Large intestine (tissue), 12 donors: ENCODE measurements around the gene KRTAP10-1. TPM values are rescaled to one million over a fixed set of nuclear protein-coding genes. Genes with fewer than 3 reads are reported as not detected.
"Not testable (repeated sequence)": the region's sequence is repeated elsewhere in the genome, so short reads cannot be mapped to it uniquely, and the experiment has no call there.

Experiments used
- DNase-seq, 2 donors: peaks; one replicate each; pipeline versions ENCODE4 v3.0.0 to v3.0.0-alpha.2; 2013
- H3K27ac ChIP-seq: one replicate; pipeline ENCODE4 v1.5.1; 2013; ENCODE audit warnings: low read length
- H3K27me3 ChIP-seq: 2 replicates; pipeline ENCODE4 v1.6.1; 2013; ENCODE audit warnings: low read length; ENCODE audit not compliant: control insufficient read depth, insufficient read depth
- H3K36me3 ChIP-seq: 2 replicates; pipeline ENCODE4 v1.6.1; 2013; ENCODE audit warnings: low read length; ENCODE audit not compliant: control insufficient read depth, insufficient read depth
- H3K4me1 ChIP-seq: one replicate; pipeline ENCODE4 v1.6.1; 2013; ENCODE audit warnings: low read length; ENCODE audit not compliant: control insufficient read depth, insufficient read depth
- H3K4me3 ChIP-seq: one replicate; pipeline ENCODE4 v1.5.1; 2013; ENCODE audit warnings: low read length
- H3K9me3 ChIP-seq: one replicate; pipeline ENCODE4 v1.6.1; 2013; ENCODE audit warnings: mild to moderate bottlenecking, low read depth, low read length, moderate library complexity; ENCODE audit not compliant: control insufficient read depth
- WGBS: methylation state at CpG from one replicate; pipeline ENCODE4 v1.1.5; 2013; ENCODE audit warnings: low lambda C conversion rate; ENCODE audit not compliant: insufficient coverage; 5-methylcytosine and 5-hydroxymethylcytosine counted together
- long read RNA-seq, 11 donors: transcript quantifications; one replicate each; lab custom pipeline, GENCODE V29; 2026
- polyA plus RNA-seq: library from polyadenylated mRNA; unstranded; fragments of 120-200 nt; gene quantifications from one replicate; pipeline ENCODE4 v1.2.1, GENCODE V29; 2013

The KRTAP10-1 gene
- not detected for polyA plus RNA-seq
- long read RNA-seq, donor 1: 0 reads
- long read RNA-seq, donor 2: 0 reads
- long read RNA-seq, donor 3: 0 reads
- long read RNA-seq, donor 4: 0 reads
- long read RNA-seq, donor 5: 0 reads
- long read RNA-seq, donor 6: 0 reads
- long read RNA-seq, donor 7: 0 reads
- long read RNA-seq, donor 8: 0 reads
- long read RNA-seq, donor 9: 0 reads
- long read RNA-seq, donor 10: 0 reads
- long read RNA-seq, donor 11: 0 reads

- no peak within 1 kb of the TSS for H3K4me3 ChIP-seq
- no CpG with 5 or more reads among the region's 21 CpGs for WGBS
These were observed at the start of gene KRTAP10-1 for GRCh38 chr21:44539991-44540666. TSS of gene KRTAP10-1 (minus strand) at chr21:44540195. CDS start at chr21:44540150, 45 bp downstream.

DNA sequence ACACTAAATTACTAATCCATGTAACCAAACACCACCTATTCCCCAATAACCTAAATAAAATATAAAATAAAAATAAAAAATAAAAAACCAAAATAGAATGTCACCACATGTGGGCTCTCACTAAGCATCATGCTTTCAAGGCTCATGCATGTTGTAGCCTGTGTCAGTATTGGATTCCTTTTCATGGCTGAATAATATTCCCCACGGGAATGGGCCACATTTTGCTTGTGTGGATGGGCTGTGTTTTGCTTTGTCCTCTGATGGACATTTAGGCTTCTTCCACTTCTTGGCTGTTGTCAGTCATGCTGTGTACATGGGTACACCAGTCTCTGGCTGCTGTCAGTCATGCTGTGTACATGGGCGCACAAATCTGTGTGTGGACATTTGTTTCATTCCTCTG, 49.1 kb upstream of the KRTAP10-1 start:
- Histone ChIP-seq H3K4me1 (no peaks in the 10 kb centered on the region), H3K27me3 (no peaks in the 10 kb centered on the region)
- WGBS: no CpG with 5 or more reads among the region's 2 CpGs

More at GRCh38 chr21:44539991-44540666, at the start of gene KRTAP10-1:
- H3K36me3 ChIP-seq: no peaks in the 10 kb centered on the region
- H3K27ac ChIP-seq: no peak within 1 kb of the TSS
- H3K4me1 ChIP-seq: no peaks in the 10 kb centered on the region
- H3K27me3 ChIP-seq: no peaks in the 10 kb centered on the region
- no peak for DNase-seq
- H3K9me3 ChIP-seq: peaks cover 5% of the 10 kb centered on the region

DNA sequence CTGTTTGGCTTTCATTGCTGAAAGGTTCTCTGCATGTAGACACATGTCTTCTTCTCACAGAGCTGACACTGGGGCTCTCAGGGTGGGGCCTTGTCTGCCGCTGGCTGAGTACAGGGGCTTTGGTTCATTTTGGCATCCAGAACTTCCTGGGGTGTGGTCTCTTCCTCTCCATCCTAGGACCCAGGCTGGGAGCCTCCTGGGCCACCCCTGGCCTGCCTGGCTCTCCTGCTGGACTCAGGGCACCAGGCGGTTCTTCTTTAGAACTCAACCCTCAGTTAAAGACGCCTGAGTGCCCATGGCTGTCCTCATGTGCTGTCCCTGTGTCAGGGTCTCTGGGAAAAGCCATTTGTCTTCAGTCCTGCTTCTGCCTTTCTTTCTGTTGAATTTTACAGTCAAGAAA, 45.9 kb upstream of the KRTAP10-1 start:
- Histone ChIP-seq H3K27me3 (no peaks in the 10 kb centered on the region), H3K36me3 (no peaks in the 10 kb centered on the region), H3K4me1 (no peaks in the 10 kb centered on the region), H3K27ac (no peak overlapping the region), H3K4me3 (no peak overlapping the region), H3K9me3 (peaks cover 9% of the 10 kb centered on the region)
- DNase-seq: no peak
- WGBS: no CpG with 5 or more reads among the region's 3 CpGs

More for the DNA sequence above, 49.1 kb upstream of the KRTAP10-1 start:
- Histone ChIP-seq H3K27ac (no peak overlapping the region), H3K4me3 (no peak overlapping the region), H3K9me3 (peaks cover 4% of the 10 kb centered on the region), H3K36me3 (no peaks in the 10 kb centered on the region)
- DNase-seq: no peak

- WGBS: 90% methylated on average over 2 of the region's 6 CpGs
- Histone ChIP-seq H3K4me1 (no peaks in the 10 kb centered on the region), H3K4me3 (no peak overlapping the region), H3K27me3 (no peaks in the 10 kb centered on the region), H3K9me3 (peaks cover 20% of the 10 kb centered on the region), H3K36me3 (no peaks in the 10 kb centered on the region), H3K27ac (no peak overlapping the region)
- no peak for DNase-seq
These were observed 43.8 kb upstream of the KRTAP10-1 start for GRCh38 chr21:44583800-44584147.

DNA sequence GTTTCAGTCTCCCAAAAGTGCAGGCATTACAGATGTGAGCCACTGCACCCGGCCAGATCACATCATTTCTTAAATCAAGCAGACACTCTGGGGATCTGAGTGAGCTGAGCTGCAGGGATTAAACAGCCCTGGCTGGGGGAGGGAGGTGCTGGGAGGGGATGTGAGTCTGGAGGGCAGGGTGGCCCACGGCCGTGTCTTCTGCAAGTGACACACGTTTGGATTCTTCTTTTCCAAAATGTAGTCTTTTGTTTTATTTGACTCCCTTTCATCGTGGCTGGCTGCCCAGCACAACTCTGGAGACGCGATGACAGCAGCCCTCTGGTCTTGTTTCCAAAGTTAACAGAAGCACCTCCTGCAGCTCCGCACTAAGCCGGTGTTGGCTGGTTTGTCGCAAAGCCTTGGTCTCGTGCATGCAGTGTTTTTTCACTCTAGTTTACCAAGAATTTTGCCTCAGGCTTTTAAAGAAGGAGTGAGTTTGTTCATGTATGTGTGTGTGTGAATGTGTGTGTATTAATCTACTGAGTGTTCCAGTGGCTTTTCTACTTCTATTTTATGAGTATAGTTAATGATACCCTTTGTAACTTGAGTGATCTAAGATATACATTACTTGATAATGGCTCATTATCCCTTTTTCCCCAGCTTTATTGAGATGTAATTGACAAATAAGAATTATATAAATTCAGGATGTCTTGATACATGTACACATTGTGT, 43.2 kb upstream of the KRTAP10-1 start:
- no peak for DNase-seq
- Histone ChIP-seq H3K27ac (no peak overlapping the region), H3K4me3 (no peak overlapping the region), H3K36me3 (no peaks in the 10 kb centered on the region), H3K4me1 (no peaks in the 10 kb centered on the region), H3K27me3 (no peaks in the 10 kb centered on the region), H3K9me3 (peaks cover 25% of the 10 kb centered on the region)
- no CpG with 5 or more reads among the region's 11 CpGs for WGBS

- no peaks in the 10 kb centered on the region for H3K36me3 ChIP-seq
- no peak overlapping the region for H3K27ac ChIP-seq
- H3K27me3 ChIP-seq: no peaks in the 10 kb centered on the region
- no peak for DNase-seq
- peaks cover 25% of the 10 kb centered on the region for H3K9me3 ChIP-seq
- H3K4me3 ChIP-seq: no peak overlapping the region
- whole genome bisulfite sequencing: no CpG with 5 or more reads among the region's 15 CpGs
- H3K4me1 ChIP-seq: no peaks in the 10 kb centered on the region
These were observed 42.1 kb upstream of the KRTAP10-1 start for GRCh38 chr21:44582055-44582454.

GRCh38 chr21:44581158-44581557, 41.2 kb upstream of the KRTAP10-1 start:
- no peaks in the 10 kb centered on the region for H3K27me3 ChIP-seq

DNA sequence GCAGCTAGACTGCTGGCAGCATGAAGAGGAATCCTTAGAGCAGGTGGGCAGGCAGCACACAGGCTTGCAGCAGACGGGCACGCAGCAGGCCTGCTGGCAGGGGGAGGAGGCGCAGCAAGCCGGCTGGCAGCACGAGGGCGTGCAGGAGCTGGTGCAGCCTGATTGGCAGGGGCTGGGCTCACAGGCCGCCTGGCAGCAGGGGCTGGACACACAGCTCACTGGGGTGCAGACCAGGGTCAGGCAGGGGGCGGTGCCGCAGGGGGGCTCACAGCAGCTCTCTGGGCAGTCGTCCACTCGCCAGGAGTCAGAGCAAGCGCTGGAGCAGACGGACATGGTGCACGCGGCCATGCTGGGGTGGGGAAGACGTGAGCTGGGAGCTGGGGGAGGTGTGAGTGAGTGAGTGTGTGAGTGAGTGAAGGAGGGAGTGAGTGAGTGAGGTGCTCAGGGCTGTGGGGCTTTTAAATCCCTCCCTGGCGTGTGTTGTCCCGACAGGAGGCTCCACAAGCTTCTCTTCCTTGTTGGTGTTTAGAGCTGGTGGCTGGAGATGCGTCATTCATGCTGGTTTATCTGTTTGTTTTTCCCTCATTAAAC, 40.3 kb upstream of the KRTAP10-1 start, which contains the start of gene KRTAP10-5:
KRTAP10-5 (minus strand) TSS at position 374 of the 591 bp plus-strand sequence; CDS start at position 348, 26 bp downstream.
- not testable (repeated sequence) for DNase-seq, H3K4me1 ChIP-seq
- no CpG with 5 or more reads among the region's 19 CpGs for WGBS

More at GRCh38 chr21:44581158-44581557, 41.2 kb upstream of the KRTAP10-1 start:
- Histone ChIP-seq H3K27ac (no peak overlapping the region), H3K4me1 (no peaks in the 10 kb centered on the region), H3K9me3 (peaks cover 25% of the 10 kb centered on the region), H3K36me3 (no peaks in the 10 kb centered on the region), H3K4me3 (no peak overlapping the region)
- no peak for DNase-seq
- WGBS: 97% methylated on average over 3 of the region's 3 CpGs

DNA sequence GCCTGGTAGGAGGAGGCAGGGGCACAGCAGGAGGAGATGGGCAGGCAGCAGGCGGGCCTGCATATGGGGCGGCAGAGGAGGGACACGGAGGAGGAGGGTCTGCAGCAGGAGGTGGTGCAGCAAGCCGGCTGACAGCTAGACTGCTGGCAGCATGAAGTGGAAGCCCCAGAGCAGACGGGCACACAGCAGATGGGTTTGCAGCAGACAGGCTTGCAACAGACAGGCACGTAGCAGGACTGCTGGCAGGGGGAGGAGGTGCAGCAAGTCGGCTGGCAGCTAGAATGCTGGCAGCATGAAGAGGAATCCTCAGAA, 39.8 kb upstream of the KRTAP10-1 start:
- H3K4me3 ChIP-seq: no peak overlapping the region
- no peaks in the 10 kb centered on the region for H3K36me3 ChIP-seq
- H3K4me1 ChIP-seq: no peaks in the 10 kb centered on the region
- no CpG with 5 or more reads among the region's 7 CpGs for WGBS
- H3K27ac ChIP-seq: no peak overlapping the region
- DNase-seq: no peak
- H3K9me3 ChIP-seq: peaks cover 21% of the 10 kb centered on the region
- no peaks in the 10 kb centered on the region for H3K27me3 ChIP-seq

More for the DNA sequence above, 40.3 kb upstream of the KRTAP10-1 start, which contains the start of gene KRTAP10-5:
- H3K36me3 ChIP-seq, H3K4me3 ChIP-seq, H3K27ac ChIP-seq, H3K27me3 ChIP-seq: not testable (repeated sequence)
- H3K9me3 ChIP-seq: peaks cover 21% of the 10 kb centered on the region

DNA sequence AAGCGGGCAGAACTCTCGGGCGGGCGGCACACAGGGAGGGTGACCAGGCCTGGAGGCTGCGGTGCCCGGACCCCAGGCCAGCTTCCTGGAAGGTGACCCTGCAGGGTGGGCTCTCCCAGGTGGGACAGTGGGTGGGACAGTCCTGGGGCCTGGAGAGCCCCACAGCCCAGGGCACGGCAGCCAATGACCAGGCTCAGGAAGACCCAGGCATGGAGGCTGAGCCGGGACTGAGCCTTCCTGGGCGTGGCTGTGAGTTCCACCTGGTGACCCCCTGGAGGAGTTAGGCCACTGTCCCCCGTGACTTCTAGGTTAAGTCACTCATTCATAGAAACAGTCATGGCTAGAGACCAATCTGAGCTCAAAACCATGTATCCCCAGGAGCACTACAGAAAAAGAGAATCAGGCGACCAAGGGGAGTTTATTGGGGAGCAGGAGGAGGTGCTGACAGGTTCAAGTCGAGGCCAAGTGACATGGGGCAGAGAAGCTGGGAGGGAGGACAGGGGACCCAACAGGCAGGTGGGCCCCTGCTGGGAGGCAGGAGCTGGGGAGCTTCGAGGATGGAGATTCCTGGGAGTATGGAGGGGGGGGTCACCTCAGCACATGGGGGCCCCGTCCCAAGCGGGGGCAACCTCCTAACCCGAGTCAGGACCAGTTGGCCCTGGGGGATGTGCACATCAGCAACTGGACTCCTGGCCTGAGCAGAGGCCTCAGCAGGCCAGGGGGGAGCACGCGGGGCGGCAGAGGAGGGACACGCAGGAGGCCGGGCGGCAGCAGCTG, 39.2 kb upstream of the KRTAP10-1 start:
- H3K4me3 ChIP-seq: no peak overlapping the region
- WGBS: no CpG with 5 or more reads among the region's 22 CpGs
- H3K27me3 ChIP-seq: no peaks in the 10 kb centered on the region
- H3K9me3 ChIP-seq: peaks cover 21% of the 10 kb centered on the region
- H3K27ac ChIP-seq: no peak overlapping the region
- DNase-seq: no peak
- no peaks in the 10 kb centered on the region for H3K36me3 ChIP-seq
- H3K4me1 ChIP-seq: peaks cover 3% of the 10 kb centered on the region
